Measurements from ENCODE around the gene CC2D2A. TPM values are rescaled to one million over a fixed set of nuclear protein-coding genes. Genes with fewer than 3 reads are reported as not detected.

CC2D2A gene
- total and polyA plus RNA-seq, 10 of the 15 experiments (the other 5 are each of a cell fraction or from before 2014, with no cell fraction given) = 0.04 to 1.1 (median 0.26) TPM

- CTCF ChIA-PET = interaction anchor here (1.6 kb wide), 1 partner anchor 9 kb away, joined by 3 read pairs; no protein-coding TSS in a partner anchor
- Histone ChIP-seq H3K4me2 (ENCODE audit: control insufficient read depth, insufficient read depth) (no peak overlapping the region), H4K20me1 (ENCODE audit: control insufficient read depth, insufficient read depth) (no peaks in the 10 kb centered on the region), H3K4me1 (ENCODE audit: control insufficient read depth, insufficient read depth, low read length) (no peaks in the 10 kb centered on the region), H3K9me3 (replicated peaks; ENCODE audit: control insufficient read depth, insufficient read depth, low read length) (no peaks in the 10 kb centered on the region), H3K36me3 (ENCODE audit: control insufficient read depth in 2 of 2, insufficient read depth in 2 of 2, low read length in 1 of 2) (no peaks in the 10 kb centered on the region), H3K27me3 (replicated peaks in 1 of 2; ENCODE audit: control insufficient read depth in 2 of 2, insufficient read depth in 2 of 2, low read length in 1 of 2) (no peaks in the 10 kb centered on the region), H3K27ac (ENCODE audit: control insufficient read depth, insufficient read depth) (no peak overlapping the region), H2AFZ (ENCODE audit: control insufficient read depth, low read depth, low read length) (no peak overlapping the region), H3K9ac (ENCODE audit: control insufficient read depth, insufficient read depth, low read length) (no peak overlapping the region), H3K4me3 (no peak overlapping the region), H3K79me2 (ENCODE audit: control insufficient read depth, insufficient read depth, low read length) (no peaks in the 10 kb centered on the region)
- ATAC-seq = no peak
- no TSS peak for BruUV-seq (replicated peaks)
- in situ Hi-C loops (cut with MboI) (no loop called here), intact Hi-C loops (cut with micrococcal nuclease; ENCODE audit: unreplicated experiment) (no loop called here)
- FAIRE-seq = no peak
- RAD21 ChIA-PET (ENCODE audit: unreplicated experiment) = no interaction called here
- no peak for DNase-seq (ENCODE audit: low read depth, low spot score)
- 72% methylated on average over 2 of the region's 2 CpGs for WGBS (ENCODE audit: insufficient coverage, insufficient replicate concordance, low lambda C conversion rate, missing lambda C conversion rate)
- SMC1A ChIA-PET (ENCODE audit: uncharacterized antibody, unreplicated experiment) = interaction anchor here (1.0 kb wide), 1 partner anchor 309 kb away, joined by 3 read pairs; no protein-coding TSS in a partner anchor
- POLR2A ChIA-PET = no interaction called here
- TF ChIP-seq EP300 (IDR thresholded peaks at IDR 0.05; ENCODE audit: borderline replicate concordance in 1 of 2, control insufficient read depth in 1 of 2, low read depth in 2 of 2, low read length in 2 of 2) (no peak), ATF2 (IDR thresholded peaks at IDR 0.05; ENCODE audit: low read length) (no peak), SKIL (IDR thresholded peaks at IDR 0.05; ENCODE audit: low read depth, poor library complexity, severe bottlenecking) (no peak), PAX5 (IDR thresholded peaks at IDR 0.05; ENCODE audit: borderline replicate concordance, low read depth, low read length) (no peak), ZNF274 (IDR thresholded peaks at IDR 0.05; ENCODE audit: insufficient read depth, insufficient read length) (no peak), HCFC1 (IDR thresholded peaks at IDR 0.05; ENCODE audit: low read length) (no peak), NR2F1 (conservative IDR thresholded peaks at IDR 0.05) (no peak), CEBPZ (IDR thresholded peaks at IDR 0.05; ENCODE audit: low read depth, low read length) (no peak), SIN3A (IDR thresholded peaks at IDR 0.05; ENCODE audit: low read depth, low read length) (no peak), IKZF2 (IDR thresholded peaks at IDR 0.05) (no peak), POLR2AphosphoS2 (IDR thresholded peaks at IDR 0.05; ENCODE audit: low read depth, low read length) (no peak), MEF2B (IDR thresholded peaks at IDR 0.05; ENCODE audit: partially characterized antibody, poor library complexity, severe bottlenecking) (no peak), ZBTB40 (IDR thresholded peaks at IDR 0.05; ENCODE audit: borderline replicate concordance) (no peak)
Observed at GRCh38 chr4:15545371-15545770, 75.7 kb downstream of the CC2D2A start.

Measured in GM12878 (cell line).